ENCODE data around the gene PHF24.
A peak's percentile ranks its signal among the peaks of the same experiment; 100 is the strongest.

Gene PHF24

DNA sequence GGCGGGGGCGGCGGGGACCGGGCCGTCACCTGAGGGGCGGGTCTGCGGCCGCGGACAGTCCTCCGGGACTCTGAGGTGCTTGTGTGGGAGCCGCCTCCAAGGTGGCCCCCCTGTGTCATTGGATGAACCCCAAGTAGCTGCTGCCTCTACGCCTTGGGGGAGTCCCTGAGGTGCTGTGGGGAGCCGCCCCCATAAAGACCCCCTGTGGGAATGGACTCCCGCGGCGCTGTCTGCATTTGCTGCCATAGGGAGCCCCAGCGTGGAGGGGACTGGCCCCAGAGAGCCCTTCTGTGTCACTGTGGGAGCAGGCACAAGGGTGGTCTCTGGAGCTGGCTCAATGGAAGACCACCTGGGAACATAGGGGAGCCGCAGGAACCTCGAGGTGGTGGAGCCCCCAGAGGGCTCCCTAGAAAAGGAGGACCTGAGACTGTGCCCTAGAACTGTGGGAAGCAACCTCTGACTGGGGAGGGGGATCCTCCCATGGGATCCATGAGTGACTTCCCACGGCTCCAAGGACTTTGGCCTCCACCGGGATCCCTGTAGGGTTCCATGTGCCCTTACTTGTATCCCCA, 412 bp downstream of the PHF24 start (continued):
- TF ChIP-seq, protein P1, sequence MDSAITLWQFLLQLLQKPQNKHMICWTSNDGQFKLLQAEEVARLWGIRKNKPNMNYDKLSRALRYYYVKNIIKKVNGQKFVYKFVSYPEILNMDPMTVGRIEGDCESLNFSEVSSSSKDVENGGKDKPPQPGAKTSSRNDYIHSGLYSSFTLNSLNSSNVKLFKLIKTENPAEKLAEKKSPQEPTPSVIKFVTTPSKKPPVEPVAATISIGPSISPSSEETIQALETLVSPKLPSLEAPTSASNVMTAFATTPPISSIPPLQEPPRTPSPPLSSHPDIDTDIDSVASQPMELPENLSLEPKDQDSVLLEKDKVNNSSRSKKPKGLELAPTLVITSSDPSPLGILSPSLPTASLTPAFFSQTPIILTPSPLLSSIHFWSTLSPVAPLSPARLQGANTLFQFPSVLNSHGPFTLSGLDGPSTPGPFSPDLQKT (IDR thresholded peaks at IDR 0.05; ENCODE audit: borderline replicate concordance, low read depth, low read length): no peak
- TF ChIP-seq ZBTB17 (tag by site-specific recombination; IDR thresholded peaks at IDR 0.05) (no peak), GLIS2 (tag by site-specific recombination; IDR thresholded peaks at IDR 0.05) (peak; percentile 90), BCL11B (tag by site-specific recombination; IDR thresholded peaks at IDR 0.05; ENCODE audit: low read depth) (no peak), WT1 (tag by site-specific recombination; IDR thresholded peaks at IDR 0.05) (no peak), ZNF341 (tag by site-specific recombination; IDR thresholded peaks at IDR 0.05; ENCODE audit: low read depth) (no peak), ZNF366 (tag by site-specific recombination; conservative IDR thresholded peaks at IDR 0.05) (no peak), ZNF785 (tag by site-specific recombination; IDR thresholded peaks at IDR 0.05) (no peak), GLIS1 (tag by site-specific recombination; IDR thresholded peaks at IDR 0.05) (peak; percentile 90), ZNF274 (IDR thresholded peaks at IDR 0.05; ENCODE audit: low read length) (no peak), ZNF274 (tag by site-specific recombination; IDR thresholded peaks at IDR 0.05; ENCODE audit: borderline replicate concordance) (no peak), OSR2 (tag by site-specific recombination; IDR thresholded peaks at IDR 0.05) (no peak), ZNF37A (tag by site-specific recombination; IDR thresholded peaks at IDR 0.05) (no peak), ZNF423 (tag by site-specific recombination; IDR thresholded peaks at IDR 0.05) (no peak)
- TF ChIP-seq, protein P2, sequence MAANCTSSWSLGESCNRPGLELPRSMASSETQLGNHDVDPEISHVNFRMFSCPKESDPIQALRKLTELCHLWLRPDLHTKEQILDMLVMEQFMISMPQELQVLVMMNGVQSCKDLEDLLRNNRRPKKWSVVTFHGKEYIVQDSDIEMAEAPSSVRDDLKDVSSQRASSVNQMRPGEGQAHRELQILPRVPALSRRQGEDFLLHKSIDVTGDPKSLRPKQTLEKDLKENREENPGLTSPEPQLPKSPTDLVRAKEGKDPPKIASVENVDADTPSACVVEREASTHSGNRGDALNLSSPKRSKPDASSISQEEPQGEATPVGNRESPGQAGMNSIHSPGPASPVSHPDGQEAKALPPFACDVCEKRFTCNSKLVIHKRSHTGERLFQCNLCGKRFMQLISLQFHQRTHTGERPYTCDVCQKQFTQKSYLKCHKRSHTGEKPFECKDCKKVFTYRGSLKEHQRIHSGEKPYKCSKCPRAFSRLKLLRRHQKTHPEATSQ (tag by site-specific recombination; IDR thresholded peaks at IDR 0.05): no peak
- TF ChIP-seq, protein P3, sequence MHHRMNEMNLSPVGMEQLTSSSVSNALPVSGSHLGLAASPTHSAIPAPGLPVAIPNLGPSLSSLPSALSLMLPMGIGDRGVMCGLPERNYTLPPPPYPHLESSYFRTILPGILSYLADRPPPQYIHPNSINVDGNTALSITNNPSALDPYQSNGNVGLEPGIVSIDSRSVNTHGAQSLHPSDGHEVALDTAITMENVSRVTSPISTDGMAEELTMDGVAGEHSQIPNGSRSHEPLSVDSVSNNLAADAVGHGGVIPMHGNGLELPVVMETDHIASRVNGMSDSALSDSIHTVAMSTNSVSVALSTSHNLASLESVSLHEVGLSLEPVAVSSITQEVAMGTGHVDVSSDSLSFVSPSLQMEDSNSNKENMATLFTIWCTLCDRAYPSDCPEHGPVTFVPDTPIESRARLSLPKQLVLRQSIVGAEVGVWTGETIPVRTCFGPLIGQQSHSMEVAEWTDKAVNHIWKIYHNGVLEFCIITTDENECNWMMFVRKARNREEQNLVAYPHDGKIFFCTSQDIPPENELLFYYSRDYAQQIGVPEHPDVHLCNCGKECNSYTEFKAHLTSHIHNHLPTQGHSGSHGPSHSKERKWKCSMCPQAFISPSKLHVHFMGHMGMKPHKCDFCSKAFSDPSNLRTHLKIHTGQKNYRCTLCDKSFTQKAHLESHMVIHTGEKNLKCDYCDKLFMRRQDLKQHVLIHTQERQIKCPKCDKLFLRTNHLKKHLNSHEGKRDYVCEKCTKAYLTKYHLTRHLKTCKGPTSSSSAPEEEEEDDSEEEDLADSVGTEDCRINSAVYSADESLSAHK (tag by site-specific recombination; IDR thresholded peaks at IDR 0.05): no peak
- TF ChIP-seq, protein P4, sequence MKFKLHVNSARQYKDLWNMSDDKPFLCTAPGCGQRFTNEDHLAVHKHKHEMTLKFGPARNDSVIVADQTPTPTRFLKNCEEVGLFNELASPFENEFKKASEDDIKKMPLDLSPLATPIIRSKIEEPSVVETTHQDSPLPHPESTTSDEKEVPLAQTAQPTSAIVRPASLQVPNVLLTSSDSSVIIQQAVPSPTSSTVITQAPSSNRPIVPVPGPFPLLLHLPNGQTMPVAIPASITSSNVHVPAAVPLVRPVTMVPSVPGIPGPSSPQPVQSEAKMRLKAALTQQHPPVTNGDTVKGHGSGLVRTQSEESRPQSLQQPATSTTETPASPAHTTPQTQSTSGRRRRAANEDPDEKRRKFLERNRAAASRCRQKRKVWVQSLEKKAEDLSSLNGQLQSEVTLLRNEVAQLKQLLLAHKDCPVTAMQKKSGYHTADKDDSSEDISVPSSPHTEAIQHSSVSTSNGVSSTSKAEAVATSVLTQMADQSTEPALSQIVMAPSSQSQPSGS (tag by site-specific recombination; IDR thresholded peaks at IDR 0.05; ENCODE audit: low read depth): no peak
- TF ChIP-seq, protein P5, sequence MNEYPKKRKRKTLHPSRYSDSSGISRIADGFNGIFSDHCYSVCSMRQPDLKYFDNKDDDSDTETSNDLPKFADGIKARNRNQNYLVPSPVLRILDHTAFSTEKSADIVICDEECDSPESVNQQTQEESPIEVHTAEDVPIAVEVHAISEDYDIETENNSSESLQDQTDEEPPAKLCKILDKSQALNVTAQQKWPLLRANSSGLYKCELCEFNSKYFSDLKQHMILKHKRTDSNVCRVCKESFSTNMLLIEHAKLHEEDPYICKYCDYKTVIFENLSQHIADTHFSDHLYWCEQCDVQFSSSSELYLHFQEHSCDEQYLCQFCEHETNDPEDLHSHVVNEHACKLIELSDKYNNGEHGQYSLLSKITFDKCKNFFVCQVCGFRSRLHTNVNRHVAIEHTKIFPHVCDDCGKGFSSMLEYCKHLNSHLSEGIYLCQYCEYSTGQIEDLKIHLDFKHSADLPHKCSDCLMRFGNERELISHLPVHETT (tag by site-specific recombination; IDR thresholded peaks at IDR 0.05): no peak

DNA sequence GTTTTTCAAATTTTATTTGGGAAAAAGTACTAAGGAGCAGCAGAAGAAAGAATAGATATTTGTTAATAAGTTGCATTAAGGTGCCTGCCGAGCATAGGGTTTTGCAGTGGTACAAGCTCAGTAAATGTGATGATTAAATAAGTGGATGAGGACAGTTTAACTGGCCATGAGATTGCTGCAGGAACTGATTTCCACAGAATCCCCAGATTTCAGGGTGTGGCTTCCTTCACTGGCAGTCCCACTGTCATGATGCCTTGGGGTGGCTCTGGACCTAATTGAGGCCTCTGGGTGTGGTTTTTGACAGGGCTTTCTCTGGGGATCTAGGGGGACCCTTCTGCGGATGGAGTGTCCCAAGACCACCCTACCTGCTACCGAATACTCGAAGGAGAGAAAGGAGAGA, 1.4 kb downstream of the PHF24 start:
- H3K4me1 ChIP-seq (ENCODE audit: control insufficient read depth, insufficient read depth, low read length): no peaks in the 10 kb centered on the region
- CTCF ChIA-PET: interaction anchor here (0.7 kb wide), 1 partner anchor 544 kb away, joined by 4 read pairs; no protein-coding TSS in a partner anchor
- H3K4me3 ChIP-seq (ENCODE audit: low read depth, low read length): no peak overlapping the region
- TF ChIP-seq, protein P6, sequence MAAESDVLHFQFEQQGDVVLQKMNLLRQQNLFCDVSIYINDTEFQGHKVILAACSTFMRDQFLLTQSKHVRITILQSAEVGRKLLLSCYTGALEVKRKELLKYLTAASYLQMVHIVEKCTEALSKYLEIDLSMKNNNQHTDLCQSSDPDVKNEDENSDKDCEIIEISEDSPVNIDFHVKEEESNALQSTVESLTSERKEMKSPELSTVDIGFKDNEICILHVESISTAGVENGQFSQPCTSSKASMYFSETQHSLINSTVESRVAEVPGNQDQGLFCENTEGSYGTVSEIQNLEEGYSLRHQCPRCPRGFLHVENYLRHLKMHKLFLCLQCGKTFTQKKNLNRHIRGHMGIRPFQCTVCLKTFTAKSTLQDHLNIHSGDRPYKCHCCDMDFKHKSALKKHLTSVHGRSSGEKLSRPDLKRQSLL (tag by site-specific recombination; IDR thresholded peaks at IDR 0.05): no peak
- TF ChIP-seq ZNF768 (tag by site-specific recombination; IDR thresholded peaks at IDR 0.05): 0 out of 2 replicates have a peak, but pooled peaks have one; percentile 33
- no peak for TF ChIP-seq FEZF1 (tag by site-specific recombination; IDR thresholded peaks at IDR 0.05)
- no peaks in the 10 kb centered on the region for H3K9me3 ChIP-seq (ENCODE audit: control insufficient read depth, insufficient read depth, low read depth, low read length)
- H3K36me3 ChIP-seq (ENCODE audit: control insufficient read depth in 2 of 2, insufficient read depth in 1 of 2, low read length in 2 of 2): no peaks in the 10 kb centered on the region
- no peak overlapping the region for H3K27ac ChIP-seq (ENCODE audit: extremely low read depth, low read depth, low read length)
- POLR2A ChIA-PET: no interaction called here
